Uterus (tissue), 2 donors: ENCODE data around the gene SAMD8.

Experiments used
- CTCF ChIP-seq, 4 experiments: fragments of 200-600 bp in 2 of 4; fragments of 450-650 bp in 2 of 4; sonication (generic) in 2 of 4; IDR thresholded peaks; one replicate each; pipeline ENCODE4 v1.5.1; 2016 to 2019; ENCODE audit warnings: antibody characterized with exemption in 4 of 4, mild to moderate bottlenecking in 2 of 4, moderate library complexity in 1 of 4
- POLR2A ChIP-seq, 2 donors: fragments of 450-650 bp; IDR thresholded peaks; one replicate each; pipeline ENCODE4 v1.6.1; 2016; ENCODE audit warnings: antibody characterized with exemption in 2 of 2, mild to moderate bottlenecking in 1 of 2, moderate library complexity in 1 of 2

DNA sequence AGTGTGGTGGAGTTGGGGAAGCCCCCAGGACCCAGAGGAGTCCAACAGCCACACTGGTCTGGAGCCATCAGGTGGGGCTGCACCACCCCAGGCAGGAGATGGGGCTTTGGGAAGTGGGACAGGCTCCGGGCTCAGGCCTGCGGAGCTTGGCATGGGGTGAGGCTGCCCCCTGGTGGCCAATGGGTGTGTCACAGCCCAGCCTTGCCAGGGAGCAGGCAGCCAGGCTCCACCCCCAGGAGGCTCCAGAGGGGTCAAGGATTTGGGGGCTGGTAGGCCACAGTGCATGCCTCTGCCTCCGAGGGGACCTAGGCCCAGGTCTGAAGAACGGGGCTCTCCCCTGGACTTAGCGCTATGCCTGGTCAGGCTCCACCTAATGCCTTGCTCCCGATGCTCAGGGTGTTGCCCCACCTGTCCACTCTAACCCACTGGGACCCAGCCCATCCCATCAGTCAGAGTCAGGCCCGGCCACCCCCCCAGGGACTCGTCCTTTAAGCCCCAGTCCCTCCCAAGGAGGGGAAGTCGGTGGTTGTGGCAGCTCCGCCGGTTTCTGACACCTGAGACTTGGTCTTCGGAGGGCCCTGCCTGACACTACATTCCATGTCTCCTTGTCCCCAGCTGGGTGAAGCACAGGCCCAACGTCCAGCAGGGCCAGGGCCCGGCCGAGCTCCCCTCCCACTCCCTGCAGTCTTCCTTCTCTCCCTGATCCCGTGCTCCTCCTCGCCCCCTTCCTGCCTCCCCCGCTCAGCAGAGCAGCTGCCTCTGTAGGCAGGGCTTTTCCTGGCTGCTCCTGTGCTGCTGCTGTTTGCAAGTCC is 11.3 kb upstream of the SAMD8 start:
- TF ChIP-seq CTCF (IDR thresholded peaks at IDR 0.05) (peak; percentile 98 to 99 (median 99)), POLR2A (IDR thresholded peaks at IDR 0.05) (peak in 1 of 2 donors; percentile 31)
